ENCODE results near the gene LLGL2. TPM values are rescaled to one million over a fixed set of nuclear protein-coding genes. Genes with fewer than 3 reads are reported as not detected.
A peak's percentile ranks its signal among the peaks of the same experiment; 100 is the strongest.

LLGL2 gene
- total RNA-seq, 8 experiments from 2014 or later, result 0.60 to 6.1 (median 3.0) TPM

- 61 to 100% (median 66%) methylated on average over 2 to 8 of the region's 15 CpGs; no CpG with 5 or more reads in 6 of the 10 experiments for WGBS, 10 experiments
- Histone ChIP-seq H3K27ac (no peak overlapping the region), H3K4me1 (replicated peaks in 1 of 2) (peaks cover 0 to 4% of the 10 kb centered on the region in 2 donors), H3K4me3 (no peak overlapping the region)
- in situ Hi-C loops (cut with MboI; ENCODE audit: low pct_unique_long_range_greater_than_20kb in 2 of 9, low sequenced_read_pairs in 9 of 9, unreplicated experiment in 9 of 9), result no loop called here
- ATAC-seq (replicated peaks in 6 of 8), result no peak
These were observed 17.3 kb downstream of the LLGL2 start for GRCh38 chr17:75542728-75543336.

GRCh38 chr17:75544250-75544649 lies 18.8 kb downstream of the LLGL2 start:
- in situ Hi-C loops (cut with MboI; ENCODE audit: low pct_unique_long_range_greater_than_20kb in 2 of 9, low sequenced_read_pairs in 9 of 9, unreplicated experiment in 9 of 9), result no loop called here

GRCh38 chr17:75546181-75546580 lies 20.7 kb downstream of the LLGL2 start:
- in situ Hi-C loops (cut with MboI; ENCODE audit: low pct_unique_long_range_greater_than_20kb in 2 of 9, low sequenced_read_pairs in 9 of 9, unreplicated experiment in 9 of 9), result no loop called here
- no peak overlapping the region for H3K4me3 ChIP-seq
- no peak overlapping the region for H3K27ac ChIP-seq
- H3K4me1 ChIP-seq (replicated peaks in 1 of 2), result peaks cover 0 to 4% of the 10 kb centered on the region in 2 donors
- no peak for ATAC-seq (replicated peaks in 6 of 8)
- WGBS, 10 experiments, result 73 to 100% methylated on average over 3 of the region's 13 CpGs; no CpG with 5 or more reads in 8 of the 10 experiments

More at GRCh38 chr17:75544250-75544649, 18.8 kb downstream of the LLGL2 start:
- peaks cover under 1 to 4% of the 10 kb centered on the region in 2 donors for H3K4me1 ChIP-seq (replicated peaks in 1 of 2)
- no peak overlapping the region for H3K27ac ChIP-seq
- H3K4me3 ChIP-seq, result no peak overlapping the region
- WGBS, 10 experiments, result 0 to 50% methylated on average over 1 to 8 of the region's 8 CpGs; no CpG with 5 or more reads in 8 of the 10 experiments
- no peak for ATAC-seq (replicated peaks in 6 of 8)

GRCh38 chr17:75547091-75547490 lies 21.6 kb downstream of the LLGL2 start:
- Histone ChIP-seq H3K27ac (no peak overlapping the region), H3K4me3 (no peak overlapping the region), H3K4me1 (replicated peaks in 1 of 2) (peaks cover 0 to 8% of the 10 kb centered on the region in 2 donors)
- ATAC-seq (replicated peaks in 6 of 8), result no peak
- in situ Hi-C loops (cut with MboI; ENCODE audit: low pct_unique_long_range_greater_than_20kb in 2 of 9, low sequenced_read_pairs in 9 of 9, unreplicated experiment in 9 of 9), result no loop called here
- WGBS, 10 experiments, result 0 to 100% (median 94%) methylated on average over 1 to 8 of the region's 9 CpGs; no CpG with 5 or more reads in 3 of the 10 experiments

- in situ Hi-C loops (cut with MboI; ENCODE audit: low pct_unique_long_range_greater_than_20kb in 2 of 9, low sequenced_read_pairs in 9 of 9, unreplicated experiment in 9 of 9), result no loop called here
- Histone ChIP-seq H3K4me1 (replicated peaks in 1 of 2) (peaks cover 0 to 18% of the 10 kb centered on the region in 2 donors), H3K27ac (no peak overlapping the region), H3K4me3 (no peak overlapping the region)
- 40 to 100% (median 70%) methylated on average over 1 to 5 of the region's 5 CpGs; no CpG with 5 or more reads in 5 of the 10 experiments for WGBS, 10 experiments
- ATAC-seq (replicated peaks in 6 of 8), result peak in 3 of 8 experiments; percentile 8 to 82 (median 60)
These were observed 23.3 kb downstream of the LLGL2 start for GRCh38 chr17:75548813-75549212.

GRCh38 chr17:75549246-75550138 lies 24.0 kb downstream of the LLGL2 start:
- Histone ChIP-seq H3K27ac (no peak overlapping the region), H3K4me1 (replicated peaks in 1 of 2) (peaks cover 0 to 18% of the 10 kb centered on the region in 2 donors), H3K4me3 (no peak overlapping the region)
- peak; percentile 67 to 95 (median 74) for ATAC-seq (replicated peaks in 6 of 8)
- 12 to 79% (median 60%) methylated on average over 1 to 6 of the region's 22 CpGs; no CpG with 5 or more reads in 5 of the 10 experiments for WGBS, 10 experiments
- in situ Hi-C loops (cut with MboI; ENCODE audit: low pct_unique_long_range_greater_than_20kb in 2 of 9, low sequenced_read_pairs in 9 of 9, unreplicated experiment in 9 of 9), result no loop called here

GRCh38 chr17:75550139-75550465 lies 24.6 kb downstream of the LLGL2 start:
- Histone ChIP-seq H3K4me1 (replicated peaks in 1 of 2) (peaks cover 0 to 18% of the 10 kb centered on the region in 2 donors), H3K4me3 (no peak overlapping the region), H3K27ac (no peak overlapping the region)
- 92% methylated on average over 4 of the region's 4 CpGs; no CpG with 5 or more reads in 9 of the 10 experiments for WGBS, 10 experiments
- peak in 1 of 8 experiments; percentile 4 for ATAC-seq (replicated peaks in 6 of 8)
- in situ Hi-C loops (cut with MboI; ENCODE audit: low pct_unique_long_range_greater_than_20kb in 2 of 9, low sequenced_read_pairs in 9 of 9, unreplicated experiment in 9 of 9), result no loop called here

- in situ Hi-C loops (cut with MboI; ENCODE audit: low pct_unique_long_range_greater_than_20kb in 2 of 9, low sequenced_read_pairs in 9 of 9, unreplicated experiment in 9 of 9), result no loop called here
- peaks cover 0 to 18% of the 10 kb centered on the region in 2 donors for H3K4me1 ChIP-seq (replicated peaks in 1 of 2)
- 30 to 100% (median 58%) methylated on average over 1 to 2 of the region's 7 CpGs; no CpG with 5 or more reads in 6 of the 10 experiments for WGBS, 10 experiments
- H3K27ac ChIP-seq, result no peak overlapping the region
- no peak overlapping the region for H3K4me3 ChIP-seq
- peak in 3 of 8 experiments; percentile 4 to 26 (median 15) for ATAC-seq (replicated peaks in 6 of 8)
These were observed 25.8 kb downstream of the LLGL2 start for GRCh38 chr17:75551266-75551665.

GRCh38 chr17:75552425-75553294 lies 27.2 kb downstream of the LLGL2 start:
- Histone ChIP-seq H3K4me3 (no peak overlapping the region), H3K27ac (no peak overlapping the region), H3K4me1 (replicated peaks in 1 of 2) (peaks cover 4 to 25% of the 10 kb centered on the region in 2 donors)
- WGBS, 10 experiments, result 64 to 100% (median 86%) methylated on average over 1 to 10 of the region's 14 CpGs; no CpG with 5 or more reads in 3 of the 10 experiments
- peak in 3 of 8 experiments; percentile 45 to 74 (median 46) for ATAC-seq (replicated peaks in 6 of 8)
- in situ Hi-C loops (cut with MboI; ENCODE audit: low pct_unique_long_range_greater_than_20kb in 2 of 9, low sequenced_read_pairs in 9 of 9, unreplicated experiment in 9 of 9), result no loop called here

GRCh38 chr17:75553295-75554110 lies 28.0 kb downstream of the LLGL2 start:
- 40 to 100% (median 91%) methylated on average over 1 to 5 of the region's 8 CpGs; no CpG with 5 or more reads in 3 of the 10 experiments for WGBS, 10 experiments
- ATAC-seq (replicated peaks in 6 of 8), result no peak
- H3K4me1 ChIP-seq (replicated peaks in 1 of 2), result peaks cover 4 to 29% of the 10 kb centered on the region in 2 donors
- no peak overlapping the region for H3K4me3 ChIP-seq
- no peak overlapping the region for H3K27ac ChIP-seq
- in situ Hi-C loops (cut with MboI; ENCODE audit: low pct_unique_long_range_greater_than_20kb in 2 of 9, low sequenced_read_pairs in 9 of 9, unreplicated experiment in 9 of 9), result no loop called here

- no CpG with 5 or more reads among the region's 21 CpGs for WGBS, 10 experiments
- Histone ChIP-seq H3K4me1 (replicated peaks in 1 of 2) (peaks cover 4 to 25% of the 10 kb centered on the region in 2 donors), H3K27ac (no peak overlapping the region), H3K4me3 (no peak overlapping the region)
- ATAC-seq (replicated peaks in 6 of 8), result no peak
- in situ Hi-C loops (cut with MboI; ENCODE audit: low pct_unique_long_range_greater_than_20kb in 2 of 9, low sequenced_read_pairs in 9 of 9, unreplicated experiment in 9 of 9), result no loop called here
These were observed 30.2 kb downstream of the LLGL2 start for GRCh38 chr17:75555679-75556153.

All from motor neuron (in vitro differentiated cells).